IMR-90 (cell line): ENCODE measurements around the gene ANO2. TPM values are rescaled to one million over a fixed set of nuclear protein-coding genes. Genes with fewer than 3 reads are reported as not detected.

ENCODE experiments used
- ATAC-seq: fragments of 200-7000 bp; cut with Tn5 transposase; 2 replicates; pipeline ENCODE4 v1.9.1; 2020; ENCODE audit warnings: low read depth, mild to moderate bottlenecking, moderate library complexity
- BruUV-seq: library from RNA; stranded (reverse); fragments of 400-500 nt; replicated peaks from 2 replicates; lab custom pipeline; 2021; lab: Mats Ljungman, UMichigan
- CTCF ChIA-PET: fragments of 300-600 bp; formaldehyde crosslinking; extraction: SDS; loops from one replicate; lab custom pipeline; 2021; ENCODE audit warnings: antibody characterized with exemption; lab: Yijun Ruan, JAX
- POLR2A ChIA-PET: fragments of 300-600 bp; sonication (Branson Sonifier 250); formaldehyde crosslinking; loops from one replicate; lab custom pipeline; 2022; ENCODE audit warnings: antibody characterized with exemption; ENCODE audit not compliant: unreplicated experiment; lab: Charles Lee
- DNase-seq: peaks from one replicate; pipeline ENCODE4 v3.0.0; 2013
- H2AFZ ChIP-seq: replicated peaks from 2 replicates; pipeline ENCODE3; 2013; ENCODE audit warnings: low read length, mild to moderate bottlenecking; ENCODE audit not compliant: poor library complexity
- H2AK5ac ChIP-seq: 2 replicates; pipeline ENCODE4 v1.6.1; 2013; ENCODE audit warnings: low read depth, low read length, inconsistent platforms
- H2AK9ac ChIP-seq: replicated peaks from 2 replicates; pipeline ENCODE3; 2013; ENCODE audit warnings: mild to moderate bottlenecking, low read depth, low read length, moderate library complexity; ENCODE audit not compliant: poor library complexity
- H2BK120ac ChIP-seq: 2 replicates; pipeline ENCODE4 v1.6.1; 2013; ENCODE audit warnings: low read depth, low read length, inconsistent platforms
- H2BK15ac ChIP-seq: 3 replicates; pipeline ENCODE4 v1.6.1; 2013; ENCODE audit warnings: low read depth, low read length, inconsistent platforms
- H2BK20ac ChIP-seq: 2 replicates; pipeline ENCODE4 v1.6.1; 2013; ENCODE audit warnings: low read depth, mild to moderate bottlenecking, inconsistent platforms, low read length, moderate library complexity
- H2BK5ac ChIP-seq: 2 replicates; pipeline ENCODE4 v1.6.1; 2013; ENCODE audit warnings: mild to moderate bottlenecking, low read depth, low read length, inconsistent platforms; ENCODE audit not compliant: poor library complexity, severe bottlenecking
- H3K14ac ChIP-seq: replicated peaks from 2 replicates; pipeline ENCODE4 v1.6.1; 2013; ENCODE audit warnings: low read depth, low read length, inconsistent platforms
- H3K18ac ChIP-seq: 2 replicates; pipeline ENCODE4 v1.6.1; 2013; ENCODE audit warnings: low read depth, low read length, control low read depth
- H3K23ac ChIP-seq: 2 replicates; pipeline ENCODE4 v1.6.1; 2013; ENCODE audit warnings: low read depth, low read length, inconsistent platforms
- H3K27ac ChIP-seq: 2 replicates; pipeline ENCODE4 v1.5.1; 2013; ENCODE audit warnings: mild to moderate bottlenecking, control low read depth, low read length; ENCODE audit not compliant: insufficient read depth
- H3K27me3 ChIP-seq: 2 replicates; pipeline ENCODE4 v1.6.1; 2013; ENCODE audit warnings: low read length; ENCODE audit not compliant: control insufficient read depth, insufficient read depth
- H3K36me3 ChIP-seq: 2 replicates; pipeline ENCODE4 v1.6.1; 2013; ENCODE audit warnings: low read length, mixed read lengths; ENCODE audit not compliant: control insufficient read depth, insufficient read depth
- H3K4ac ChIP-seq: 2 replicates; pipeline ENCODE4 v1.6.1; 2013; ENCODE audit warnings: low read depth, low read length, inconsistent platforms
- H3K4me1 ChIP-seq: 2 replicates; pipeline ENCODE4 v1.6.1; 2013; ENCODE audit warnings: low read length, mixed read lengths; ENCODE audit not compliant: control insufficient read depth, insufficient read depth
- H3K4me2 ChIP-seq: 2 replicates; pipeline ENCODE4 v1.6.1; 2013; ENCODE audit warnings: low read depth, mild to moderate bottlenecking, control low read depth, low read length, moderate library complexity
- H3K4me3 ChIP-seq: 2 replicates; pipeline ENCODE4 v1.5.1; 2013; ENCODE audit warnings: low read depth, mild to moderate bottlenecking, control low read depth, low read length, moderate library complexity; ENCODE audit not compliant: insufficient read depth
- H3K56ac ChIP-seq: 2 replicates; pipeline ENCODE4 v1.6.1; 2013; ENCODE audit warnings: low read length, inconsistent platforms; ENCODE audit not compliant: insufficient read depth; ENCODE audit errors: extremely low read depth
- H3K79me1 ChIP-seq, 2 experiments: 2 replicates each; pipeline ENCODE4 v1.6.1; 2013; ENCODE audit warnings: low read length in 2 of 2, inconsistent platforms in 1 of 2, low read depth in 1 of 2
- H3K9ac ChIP-seq: 2 replicates; pipeline ENCODE4 v1.6.1; 2013; ENCODE audit warnings: low read depth, low read length, control low read depth
- H3K9me1 ChIP-seq: 2 replicates; pipeline ENCODE4 v1.6.1; 2013; ENCODE audit warnings: low read length, inconsistent platforms; ENCODE audit not compliant: insufficient read depth
- H3K9me3 ChIP-seq: 2 replicates; pipeline ENCODE4 v1.6.1; 2013; ENCODE audit warnings: low read length; ENCODE audit not compliant: control insufficient read depth, insufficient read depth
- H4K20me1 ChIP-seq: 2 replicates; pipeline ENCODE4 v1.6.1; 2013; ENCODE audit warnings: low read length, inconsistent platforms; ENCODE audit not compliant: insufficient read depth
- H4K5ac ChIP-seq: 2 replicates; pipeline ENCODE4 v1.6.1; 2013; ENCODE audit warnings: mild to moderate bottlenecking, low read depth, low read length, control low read depth
- H4K8ac ChIP-seq, 2 experiments: 2 replicates each; pipeline ENCODE4 v1.6.1; 2013; ENCODE audit warnings: low read depth in 2 of 2, low read length in 2 of 2, control low read depth in 1 of 2, inconsistent platforms in 1 of 2
- H4K91ac ChIP-seq: 2 replicates; pipeline ENCODE4 v1.6.1; 2013; ENCODE audit warnings: low read depth, low read length, inconsistent platforms; ENCODE audit not compliant: insufficient read depth
- BHLHE40 ChIP-seq: fragments of 150-350 bp; IDR thresholded peaks from 2 replicates; pipeline ENCODE4 v1.6.1; 2016; ENCODE audit warnings: mild to moderate bottlenecking, low read depth, low read length
- WGBS, 2 experiments: methylation state at CpG; one replicate each; pipeline versions ENCODE4 v1.1.5 to v1.1.7; 2013; ENCODE audit warnings: missing lambda C conversion rate in 2 of 2; ENCODE audit not compliant: insufficient read length in 1 of 2; ENCODE audit errors: extremely low coverage in 2 of 2; 5-methylcytosine and 5-hydroxymethylcytosine counted together
- dilution Hi-C: fragments of 300-500 bp; cut with HindIII; formaldehyde crosslinking; loops from one replicate; pipeline ENCODE4 v1.14.3; 2018; ENCODE audit warnings: low sequenced_read_pairs; ENCODE audit not compliant: unreplicated experiment
- in situ Hi-C: fragments of 300-500 bp; cut with MboI; formaldehyde crosslinking; loops from 3 replicates; pipeline ENCODE4 v1.14.3; 2019; ENCODE audit warnings: low sequenced_read_pairs, inconsistent platforms, mixed read lengths
- intact Hi-C: fragments of 100-400 bp; cut with micrococcal nuclease; formaldehyde crosslinking; loops from 2 replicates; pipeline ENCODE4 v1.10.0; 2022
- polyA plus RNA-seq, 3 experiments: library from polyadenylated mRNA; depleted of rRNA; stranded (reverse); fragments of >200 nt; gene quantifications; 2 replicates each; pipeline ENCODE4 v1.2.3, GENCODE V29; 2012; ENCODE audit warnings: low replicate concordance in 1 of 3
- total RNA-seq: library from RNA; depleted of rRNA; stranded (reverse); fragments of >200 nt; gene quantifications from 2 replicates; pipeline ENCODE4 v1.2.3, GENCODE V29; 2012

The ANO2 gene
- total and polyA plus RNA-seq, 2 of the 4 experiments (the other 2 are of a cell fraction): 0.22 TPM; not detected in 1

GRCh38 chr12:5989621-5990020 is 44.6 kb upstream of the ANO2 start:
- ATAC-seq: no peak

More at GRCh38 chr12:5989621-5990020, 44.6 kb upstream of the ANO2 start:
- ChIA-PET POLR2A (interaction anchor here (0.6 kb wide), 1 partner anchor 104 kb away, joined by 3 read pairs; no protein-coding TSS in a partner anchor), CTCF (interaction anchor here (0.6 to 3.2 kb wide), 9 partner anchors 13 to 579 kb away, joined by 3 to 46 read pairs (median 5); partner anchors contain the start of gene NOP2)
- H2BK5ac ChIP-seq: no peak overlapping the region
- no peaks in the 10 kb centered on the region for H4K20me1 ChIP-seq
- H2AK9ac ChIP-seq: no peak overlapping the region
- BruUV-seq: no TSS peak
- H3K56ac ChIP-seq: no peak overlapping the region
- H3K14ac ChIP-seq: no peak overlapping the region
- TF ChIP-seq BHLHE40: no peak
- H3K9me3 ChIP-seq: no peaks in the 10 kb centered on the region
- H3K18ac ChIP-seq: no peak overlapping the region
- H2AFZ ChIP-seq: no peak overlapping the region
- intact Hi-C loops: loop anchor here (10.0 kb wide), 1 partner anchor 565 kb away; the partner anchor contains the start of gene IFFO1
- H3K27ac ChIP-seq: no peak overlapping the region
- H4K8ac ChIP-seq: no peak overlapping the region
- H3K4me1 ChIP-seq: no peaks in the 10 kb centered on the region
- 60% methylated on average over 1 of the region's 3 CpGs; no CpG with 5 or more reads in 1 of the 2 experiments for WGBS, 2 experiments
- H3K23ac ChIP-seq: no peak overlapping the region
- H3K9me1 ChIP-seq: no peaks in the 10 kb centered on the region
- no peak overlapping the region for H2AK5ac ChIP-seq
- H2BK120ac ChIP-seq: no peak overlapping the region
- no peaks in the 10 kb centered on the region for H3K36me3 ChIP-seq
- DNase-seq: no peak
- H4K5ac ChIP-seq: no peak overlapping the region
- H3K9ac ChIP-seq: no peak overlapping the region
- no peak overlapping the region for H2BK15ac ChIP-seq
- dilution Hi-C loops: no loop called here
- peaks cover 10% of the 10 kb centered on the region for H3K27me3 ChIP-seq
- no peak overlapping the region for H4K91ac ChIP-seq
- no peak overlapping the region for H3K4me3 ChIP-seq
- H3K4me2 ChIP-seq: no peak overlapping the region
- H3K79me1 ChIP-seq: no peaks in the 10 kb centered on the region
- H2BK20ac ChIP-seq: no peak overlapping the region
- in situ Hi-C loops: loop anchor here (5.0 kb wide), 2 partner anchors 43 to 298 kb away; no protein-coding TSS in a partner anchor
- no peak overlapping the region for H3K4ac ChIP-seq
